Neural progenitor cell (in vitro differentiated cells): ENCODE results near the gene NSMF.

Source experiments
- CTCF ChIP-seq: fragments of 200-600 bp; sonication (generic); IDR thresholded peaks from 2 replicates; pipeline ENCODE4 v1.5.1; 2017; ENCODE audit warnings: antibody characterized with exemption, mild to moderate bottlenecking
- EZH2 ChIP-seq: fragments of 200-600 bp; sonication (generic); IDR thresholded peaks from 2 replicates; pipeline ENCODE4 v1.6.1; 2017; ENCODE audit warnings: antibody characterized with exemption, mild to moderate bottlenecking, moderate library complexity
- EZH2phosphoT487 ChIP-seq: fragments of 200-600 bp; sonication (generic); IDR thresholded peaks from 2 replicates; pipeline ENCODE4 v1.6.1; 2017; ENCODE audit warnings: antibody characterized with exemption

GRCh38 chr9:137492464-137493363 lies 33.6 kb upstream of the NSMF start:
- TF ChIP-seq CTCF (no peak), EZH2 (no peak), EZH2phosphoT487 (no peak)
